GM12891 (cell line): ENCODE measurements around the gene CCDC117.

Experiments
- DNase-seq: peaks from one replicate; pipeline ENCODE4 v3.0.0; 2011; ENCODE audit warnings: low spot score; ENCODE audit not compliant: insufficient read length
- FAIRE-seq: peaks from 2 replicates; lab custom pipeline; 2011; peaks lifted over from hg19 to GRCh38; lab: Jason Lieb, UNC
- PAX5 ChIP-seq: IDR thresholded peaks from 2 replicates; pipeline ENCODE4 v1.6.1; 2011; ENCODE audit warnings: low read length, moderate library complexity, mild to moderate bottlenecking; ENCODE audit not compliant: insufficient read depth, severe bottlenecking
- POLR2A ChIP-seq: IDR thresholded peaks from 2 replicates; pipeline ENCODE4 v1.6.1; 2011; ENCODE audit warnings: low read depth, low read length, control low read depth
- POLR2AphosphoS5 ChIP-seq: IDR thresholded peaks from 2 replicates; pipeline ENCODE4 v1.6.1; 2011; ENCODE audit warnings: low read depth, low read length, control low read depth
- POU2F2 ChIP-seq: IDR thresholded peaks from 2 replicates; pipeline ENCODE4 v1.6.1; 2011; ENCODE audit warnings: low read depth, mild to moderate bottlenecking, control low read depth, low read length, moderate library complexity
- SPI1 ChIP-seq: IDR thresholded peaks from 2 replicates; pipeline ENCODE4 v1.6.1; 2011; ENCODE audit warnings: low read depth, low read length, control low read depth
- TAF1 ChIP-seq: IDR thresholded peaks from 2 replicates; pipeline ENCODE4 v1.6.1; 2011; ENCODE audit warnings: low read depth, low read length, control low read depth

The CCDC117 gene

DNA sequence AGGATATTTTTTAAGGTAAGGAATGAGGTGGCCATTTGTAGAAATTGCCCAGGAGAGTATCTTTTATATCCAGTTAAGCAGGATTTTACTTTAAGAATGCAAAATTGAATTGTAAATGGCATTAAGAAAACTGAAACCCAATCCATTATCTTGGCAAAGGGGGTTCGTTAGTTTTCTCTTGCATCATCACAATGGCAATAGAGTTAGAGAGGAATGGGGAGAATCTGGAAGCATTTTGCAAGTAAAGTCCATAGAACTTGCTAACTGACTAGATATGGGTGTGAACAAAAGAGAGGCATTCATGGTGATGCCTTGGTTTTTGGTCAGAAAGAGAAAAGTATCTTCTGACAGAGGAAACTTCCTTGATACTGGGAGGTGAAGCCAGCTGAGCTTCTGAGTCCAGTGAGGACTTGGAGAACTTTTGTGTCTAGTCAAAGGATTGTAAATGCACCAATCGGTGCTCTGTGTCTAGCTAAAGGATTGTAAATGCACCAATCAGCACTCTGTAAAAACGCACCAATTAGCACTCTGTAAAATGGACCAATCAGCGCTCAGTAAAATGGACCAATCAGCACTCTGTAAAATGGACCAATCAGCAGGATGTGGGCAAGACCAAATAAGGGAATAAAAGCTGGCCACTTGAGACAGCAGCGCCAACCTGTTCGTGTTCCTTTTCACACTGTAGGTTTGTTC, 3.6 kb upstream of the CCDC117 start:
- TF ChIP-seq TAF1 (no peak), PAX5 (no peak), SPI1 (no peak), POU2F2 (no peak), POLR2AphosphoS5 (no peak), POLR2A (no peak)
- DNase-seq (no peak), FAIRE-seq (no peak)

DNA sequence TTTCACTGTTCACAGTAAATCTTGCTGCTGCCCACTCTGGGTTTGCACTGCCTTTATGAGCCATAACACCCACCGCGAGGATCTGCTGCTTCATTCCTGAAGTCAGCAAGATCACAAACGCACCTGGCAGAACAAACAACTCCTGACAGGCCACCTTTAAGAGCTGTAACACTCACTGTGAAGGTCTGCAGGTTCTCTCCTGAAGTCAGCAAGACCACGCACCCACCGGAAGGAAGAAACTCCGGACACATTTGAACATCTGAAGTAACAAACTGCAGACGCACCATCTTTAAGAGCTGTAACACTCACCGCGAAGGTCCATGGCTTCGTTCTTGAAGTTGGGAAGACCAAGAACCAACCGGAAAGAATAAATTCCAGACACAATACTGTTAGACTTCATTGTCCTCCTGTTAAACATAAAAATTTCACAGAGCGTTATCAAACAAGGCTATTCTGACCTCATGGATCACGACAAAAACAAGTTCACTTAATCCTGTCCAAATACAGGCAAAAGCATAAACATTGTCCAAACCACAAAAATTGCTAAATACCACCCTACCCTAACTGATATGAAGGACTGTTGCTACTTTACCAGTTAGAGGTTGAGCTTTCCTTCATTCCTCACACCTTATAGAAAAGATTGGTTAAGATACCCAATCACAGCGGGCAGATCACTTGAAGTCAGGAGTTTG, 3.0 kb upstream of the CCDC117 start:
- no peak for TF ChIP-seq SPI1
- no peak for TF ChIP-seq POLR2AphosphoS5
- no peak for TF ChIP-seq TAF1
- FAIRE-seq (no peak), DNase-seq (no peak)

DNA sequence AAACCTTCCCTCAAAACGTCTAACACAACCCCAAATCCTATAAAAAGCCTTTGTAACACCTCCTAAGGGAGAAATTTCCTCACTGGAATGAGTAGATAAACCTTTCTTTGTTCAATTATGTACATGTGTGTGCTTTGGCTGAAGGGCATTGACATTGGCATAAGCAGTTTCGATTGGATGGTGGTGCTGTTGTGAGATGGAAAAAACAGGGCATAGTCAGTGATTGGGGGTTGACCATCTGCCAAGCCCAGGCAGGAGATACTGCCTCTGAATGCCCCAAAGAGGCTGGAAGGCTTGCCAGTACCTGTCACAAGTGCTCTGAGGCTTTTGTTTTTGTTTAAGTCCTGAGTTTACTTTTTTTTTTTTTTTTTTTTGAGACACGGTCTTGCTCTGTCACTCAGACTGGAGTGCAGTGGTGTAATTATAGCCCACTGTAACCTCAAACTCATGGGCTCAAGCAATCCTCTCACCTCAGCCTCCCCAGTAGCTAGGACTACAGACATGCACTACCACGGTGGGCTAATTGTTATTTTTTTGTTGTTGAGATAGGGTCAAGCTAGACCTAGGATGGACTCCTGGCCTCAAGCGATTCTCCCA, 1.2 kb upstream of the CCDC117 start:
- DNase-seq (no peak), FAIRE-seq (no peak)
- TF ChIP-seq SPI1 (no peak), PAX5 (no peak), TAF1 (no peak), POU2F2 (no peak), POLR2A (no peak), POLR2AphosphoS5 (no peak)

DNA sequence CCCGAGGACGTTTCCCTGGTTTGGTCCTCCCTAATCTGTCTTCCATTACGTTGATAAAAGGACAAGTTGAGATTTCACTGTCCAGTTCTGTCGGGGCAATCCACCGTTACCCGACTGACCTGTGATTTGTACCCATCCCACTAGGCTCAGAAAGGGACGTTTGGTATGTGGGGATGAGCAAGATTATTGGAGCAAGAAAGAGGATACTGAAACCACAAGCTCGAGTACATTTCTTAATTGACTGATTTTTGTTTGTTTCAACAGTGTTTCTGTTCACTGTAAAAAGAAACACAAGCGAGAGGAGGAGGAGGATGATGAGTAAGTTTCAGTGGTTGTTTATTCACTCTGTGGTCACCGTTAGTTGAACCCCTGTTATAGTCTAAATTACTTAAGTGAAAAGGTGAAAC, 969 bp downstream of the CCDC117 start:
- DNase-seq (peak; percentile 23), FAIRE-seq (peak; percentile 78)

DNA sequence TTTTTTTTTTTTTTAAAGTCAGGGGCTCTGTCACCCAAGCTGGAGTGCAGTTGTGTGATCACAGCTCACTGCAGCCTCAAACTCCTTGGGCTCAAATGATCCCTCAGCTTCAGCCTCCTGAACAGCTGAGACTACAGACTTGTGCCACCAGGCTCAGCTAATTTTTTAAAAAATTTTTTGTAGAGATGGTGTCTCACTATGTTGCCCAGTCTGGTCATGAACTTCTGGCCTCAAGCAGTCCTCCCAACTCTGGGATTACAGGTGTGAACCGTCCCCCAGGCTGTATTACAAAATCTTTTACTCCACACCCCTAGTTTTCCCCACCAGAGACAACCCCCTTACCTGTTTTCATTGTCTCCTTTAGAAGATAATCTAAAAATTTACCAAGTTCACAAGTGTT, 1.9 kb downstream of the CCDC117 start:
- DNase-seq (no peak), FAIRE-seq (no peak)
- TF ChIP-seq POLR2AphosphoS5 (no peak), PAX5 (no peak), TAF1 (no peak), POLR2A (no peak)

More for the DNA sequence above, 969 bp downstream of the CCDC117 start:
- TF ChIP-seq POLR2A (no peak), POLR2AphosphoS5 (no peak), SPI1 (no peak), TAF1 (no peak), PAX5 (no peak), POU2F2 (no peak)

DNA sequence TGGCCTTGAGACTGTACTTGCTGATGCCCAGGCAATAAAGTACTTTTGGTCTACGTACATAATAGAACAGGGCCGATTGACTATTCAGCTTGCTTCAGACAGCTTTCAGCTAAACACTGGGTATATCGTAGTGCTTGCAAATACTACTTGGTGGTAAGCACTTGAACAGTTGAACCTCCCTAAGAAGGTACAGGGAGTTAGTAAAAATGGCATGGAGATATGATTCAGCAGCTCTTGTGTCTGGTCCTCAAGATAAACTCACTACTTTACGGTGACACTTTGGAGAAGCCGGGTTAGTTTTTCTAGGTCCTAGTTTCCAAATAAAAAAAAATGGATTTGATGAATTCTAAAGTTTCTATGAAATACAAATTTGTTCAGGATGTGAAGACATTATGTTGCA, 7.3 kb downstream of the CCDC117 start:
- FAIRE-seq (no peak), DNase-seq (no peak)
- TF ChIP-seq PAX5 (no peak), POU2F2 (no peak), POLR2AphosphoS5 (no peak), SPI1 (no peak), POLR2A (no peak), TAF1 (no peak)

DNA sequence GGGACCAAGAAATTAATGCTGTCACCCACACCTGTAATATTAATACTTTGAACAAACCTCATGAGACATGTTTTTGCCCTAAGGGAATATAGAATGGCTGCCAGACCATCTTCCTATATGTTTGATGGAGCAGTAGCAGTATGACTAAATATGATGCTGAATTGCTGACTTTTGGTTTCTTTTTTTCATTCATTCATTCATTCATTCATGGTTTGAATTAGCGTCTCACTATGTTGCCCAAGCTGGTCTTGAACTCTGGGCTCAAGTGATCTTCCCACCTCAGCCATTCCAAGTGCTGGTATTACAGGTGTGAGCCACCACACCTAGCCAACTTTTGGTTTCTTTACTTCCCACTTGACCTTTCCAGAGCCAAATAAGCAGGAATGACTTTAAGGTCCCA, 7.8 kb downstream of the CCDC117 start:
- FAIRE-seq (no peak), DNase-seq (no peak)
- TF ChIP-seq POLR2A (no peak), SPI1 (no peak), PAX5 (no peak), POU2F2 (no peak), TAF1 (no peak), POLR2AphosphoS5 (no peak)

DNA sequence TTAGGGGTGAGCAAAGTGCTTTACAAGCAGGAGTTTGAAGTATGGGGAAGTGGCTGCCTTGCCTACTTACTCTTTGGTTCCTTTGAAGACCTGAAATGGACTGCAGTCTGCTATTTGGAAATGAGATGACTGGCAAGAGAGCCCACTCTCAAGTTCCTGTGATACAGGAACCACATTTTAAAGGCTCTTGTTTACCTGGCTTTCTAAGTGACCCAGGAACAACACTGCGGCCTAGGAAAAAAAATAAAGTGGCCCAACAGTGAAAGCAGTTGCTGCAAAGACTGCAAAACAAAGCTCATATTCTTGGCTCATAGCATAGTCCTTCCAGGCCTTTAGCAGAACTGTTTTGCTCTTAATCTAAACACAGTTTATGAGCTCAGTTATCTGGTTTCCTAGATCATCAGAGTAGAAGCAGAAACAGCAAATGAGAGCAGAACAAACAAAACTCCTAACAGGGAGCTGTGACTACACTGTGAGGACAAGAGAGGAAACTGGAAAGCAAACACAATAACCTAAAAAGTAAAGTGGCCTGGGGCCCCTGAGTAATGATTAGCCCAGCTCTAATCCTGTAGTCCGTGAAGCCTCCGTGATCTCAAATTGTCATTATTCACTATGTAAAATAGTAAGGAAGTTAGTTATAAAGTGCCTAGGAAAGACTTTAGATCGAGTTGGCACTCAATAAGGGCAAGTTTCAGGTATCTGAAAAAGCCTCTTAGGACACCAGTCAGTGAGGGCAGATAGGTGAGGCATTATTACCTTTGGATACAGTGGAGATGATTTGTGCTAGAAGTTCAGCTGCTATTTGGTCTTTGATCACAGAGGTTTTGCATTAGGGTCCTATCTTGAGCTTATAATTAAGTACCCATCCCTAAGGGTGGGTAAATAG, 11.5 kb downstream of the CCDC117 start:
- TF ChIP-seq POU2F2 = no peak
- no peak for TF ChIP-seq PAX5
- TF ChIP-seq TAF1 = no peak
- TF ChIP-seq SPI1 = no peak
- no peak for TF ChIP-seq POLR2AphosphoS5
- TF ChIP-seq POLR2A = no peak
- DNase-seq = no peak
- FAIRE-seq = no peak

DNA sequence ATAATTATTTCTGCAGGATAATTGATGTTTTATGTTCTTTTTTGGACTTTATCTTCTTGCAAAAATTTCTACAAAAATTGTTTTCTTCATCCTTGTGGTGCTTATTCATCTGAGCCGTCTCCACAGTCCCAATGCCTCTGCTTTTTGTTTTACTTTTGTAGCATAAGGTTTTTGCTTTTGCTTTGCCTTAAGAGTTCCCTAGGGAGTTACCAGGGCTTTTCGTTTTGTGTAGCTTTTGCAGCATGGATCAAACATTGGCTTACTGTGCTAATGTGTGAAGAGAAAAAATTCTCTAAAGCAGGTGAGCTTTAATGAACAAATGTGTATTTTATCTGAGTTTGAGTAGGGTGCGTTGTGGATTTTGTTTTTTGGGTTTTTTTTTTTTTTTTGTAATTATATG, 16.1 kb downstream of the CCDC117 start:
- no peak for DNase-seq
- no peak for TF ChIP-seq POLR2A
- TF ChIP-seq PAX5 = no peak
- TF ChIP-seq POU2F2 = no peak
- no peak for TF ChIP-seq SPI1
- no peak for TF ChIP-seq POLR2AphosphoS5
- no peak for TF ChIP-seq TAF1
- FAIRE-seq = no peak
